Renal cortical epithelial cell (primary cell): ENCODE measurements around the gene RPL15. TPM values are rescaled to one million over a fixed set of nuclear protein-coding genes. Genes with fewer than 3 reads are reported as not detected.

Source experiments
- DNase-seq: peaks from one replicate; pipeline ENCODE4 v3.0.0-alpha.2; 2011; ENCODE audit warnings: low read depth
- total RNA-seq: library from RNA; depleted of rRNA; stranded (reverse); fragments of >200 nt; gene quantifications from 2 replicates; pipeline ENCODE4 v1.2.3, GENCODE V29; 2014

The RPL15 gene
- total RNA-seq, 1 donor from 2014 or later, result 1,175 TPM

DNA sequence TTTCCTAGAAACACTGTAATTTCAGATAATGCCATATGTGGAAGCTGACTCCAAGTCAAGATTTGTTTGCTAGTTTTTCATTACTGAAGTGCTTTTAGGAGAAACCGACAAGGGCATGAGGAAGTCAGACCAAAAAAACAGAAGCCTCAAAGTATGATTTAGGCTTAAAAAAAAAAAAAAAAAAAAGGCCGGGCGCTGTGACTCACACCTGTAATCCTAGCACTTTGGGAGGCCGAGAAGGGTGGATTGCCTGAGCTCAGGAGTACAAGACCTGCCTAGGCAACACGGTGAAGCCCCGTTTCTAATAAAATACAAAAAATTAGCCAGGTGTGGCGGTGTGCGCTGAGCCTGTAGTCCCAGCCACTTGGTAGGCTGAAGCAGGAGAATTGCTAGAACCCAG lies 11.6 kb downstream of the RPL15 start:
- peak; percentile 54 for DNase-seq

DNA sequence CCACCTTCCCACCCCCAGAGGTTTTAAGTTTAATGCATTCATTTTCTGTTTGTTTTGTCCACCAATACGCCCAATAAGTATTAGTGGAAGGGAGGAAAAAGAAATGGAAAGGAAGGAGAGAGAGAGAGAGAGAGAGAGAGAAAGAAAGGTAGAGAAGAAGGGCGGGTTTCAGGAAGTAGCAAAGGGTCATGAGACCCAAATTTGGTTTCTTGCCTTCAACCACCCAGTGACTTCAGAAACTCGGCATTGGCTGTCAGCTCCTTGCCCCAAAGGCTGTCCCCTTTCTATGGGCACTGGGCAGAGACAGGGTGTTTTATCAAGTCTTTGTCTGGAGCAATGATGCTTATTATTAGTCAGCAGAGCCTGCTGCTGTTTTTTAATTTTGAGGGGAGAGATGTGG lies 14.7 kb downstream of the RPL15 start:
- no peak for DNase-seq

DNA sequence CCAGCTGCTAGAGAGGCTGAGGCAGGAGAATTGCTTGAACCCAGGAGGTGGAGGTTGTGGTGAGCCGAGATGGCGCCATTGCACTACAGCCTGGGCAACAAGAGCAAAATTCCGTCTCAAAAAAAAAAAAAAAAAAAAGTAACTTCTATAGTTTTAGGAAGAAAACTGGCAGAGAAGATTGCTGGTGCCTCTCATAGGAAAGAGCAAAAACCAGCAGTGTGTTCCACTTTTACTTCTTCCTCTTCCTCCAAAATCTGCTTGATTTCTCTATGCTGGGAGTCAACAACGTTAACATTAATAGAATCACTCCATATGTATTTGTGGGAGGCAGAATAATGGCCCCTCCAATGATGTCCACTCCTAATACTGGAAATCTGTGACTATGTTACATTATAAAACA lies 15.6 kb downstream of the RPL15 start:
- no peak for DNase-seq

DNA sequence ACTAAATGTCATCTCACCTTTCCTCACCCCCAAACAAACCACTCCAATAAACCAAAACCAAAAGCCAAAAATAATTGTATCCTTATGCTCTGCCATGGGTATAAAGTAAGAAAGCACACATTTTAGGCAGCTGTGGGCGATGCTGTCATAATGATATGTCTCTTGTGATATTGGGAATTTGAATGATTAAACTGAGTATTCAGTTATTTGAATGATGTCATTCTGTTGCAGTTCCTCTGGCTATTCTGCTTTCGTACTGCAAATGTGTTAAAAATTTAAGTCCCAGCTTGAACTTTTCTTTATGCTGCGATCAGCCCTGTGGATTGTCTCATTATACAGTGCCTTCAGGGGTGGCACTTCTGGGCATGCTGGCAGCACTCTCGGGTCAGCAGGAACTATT lies 17.3 kb downstream of the RPL15 start:
- no peak for DNase-seq

DNA sequence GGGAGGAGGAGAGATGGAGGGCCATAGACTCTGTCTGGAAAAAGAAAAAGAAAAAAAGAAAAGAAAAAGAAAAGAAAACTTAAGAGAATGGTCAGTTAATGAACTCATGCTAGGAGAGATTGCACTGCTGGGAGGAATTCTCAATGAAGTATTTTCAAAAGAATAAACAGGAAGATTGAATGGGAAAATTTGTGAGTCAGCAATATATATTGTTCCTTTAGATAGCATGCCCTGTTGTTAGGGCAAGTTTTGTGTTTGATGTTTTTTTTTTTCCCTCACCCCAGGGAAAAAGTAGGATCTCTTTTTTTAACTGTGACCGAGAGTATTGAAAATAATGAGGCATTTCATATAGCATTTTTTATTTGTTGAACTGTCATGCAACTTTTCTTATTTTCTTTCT lies 20.4 kb downstream of the RPL15 start:
- DNase-seq, result no peak

DNA sequence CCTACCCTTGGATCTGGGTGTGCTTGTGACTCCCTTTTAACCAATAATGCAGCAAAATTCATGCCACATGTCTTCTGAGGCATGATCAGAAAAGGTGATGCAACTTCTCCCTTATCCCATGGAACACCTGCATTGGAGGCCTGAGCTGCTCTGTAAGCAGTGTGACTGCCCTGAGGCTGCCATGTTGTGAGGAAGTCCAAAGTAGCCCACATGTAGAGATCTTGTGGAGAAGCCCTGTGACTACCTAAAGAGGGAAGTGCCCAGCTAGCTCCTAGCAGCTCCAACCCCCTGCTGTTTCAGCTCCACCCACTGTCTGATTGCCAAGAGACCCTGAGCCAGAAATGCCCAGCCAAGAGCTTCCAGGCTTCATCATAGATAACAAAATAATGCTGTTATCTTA lies 21.8 kb downstream of the RPL15 start:
- no peak for DNase-seq

DNA sequence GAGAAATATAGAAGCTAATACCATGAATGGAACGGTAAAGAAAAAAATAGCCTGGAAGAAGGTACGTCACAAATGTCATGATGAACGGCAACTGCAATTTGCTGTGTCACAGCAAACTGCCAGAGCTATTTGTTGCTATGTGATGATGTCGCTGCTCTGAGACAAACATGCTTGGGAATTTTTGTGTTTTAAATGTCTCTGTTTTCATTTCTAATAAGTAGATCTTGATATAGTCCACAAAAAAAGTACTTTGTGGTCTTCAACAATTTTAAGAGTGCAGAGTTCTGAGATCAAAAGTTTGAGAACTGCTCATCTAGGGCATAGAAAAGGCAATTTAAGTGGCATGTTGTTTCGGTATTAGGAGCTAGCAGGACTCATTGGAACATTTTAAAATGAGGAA lies 23.8 kb downstream of the RPL15 start:
- DNase-seq, result no peak

DNA sequence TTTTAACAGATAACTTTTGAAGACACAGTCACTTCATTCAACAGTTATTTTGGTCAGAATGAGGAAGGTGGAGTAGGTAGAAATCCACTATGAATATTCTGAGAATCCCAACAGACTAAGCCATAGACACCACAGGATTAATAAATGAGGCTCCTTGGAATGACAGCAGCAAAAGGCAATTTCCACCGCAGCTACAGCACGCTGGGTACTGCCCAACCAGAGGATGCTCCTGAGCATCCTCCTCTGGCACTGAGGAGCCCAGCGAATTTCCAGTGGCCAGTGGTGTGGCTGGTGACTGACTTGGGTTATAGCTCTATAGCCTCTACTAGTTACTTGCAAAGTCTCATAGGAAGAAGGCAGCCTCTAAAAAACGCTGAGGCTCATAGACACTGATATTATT lies 24.5 kb downstream of the RPL15 start:
- DNase-seq, result no peak

DNA sequence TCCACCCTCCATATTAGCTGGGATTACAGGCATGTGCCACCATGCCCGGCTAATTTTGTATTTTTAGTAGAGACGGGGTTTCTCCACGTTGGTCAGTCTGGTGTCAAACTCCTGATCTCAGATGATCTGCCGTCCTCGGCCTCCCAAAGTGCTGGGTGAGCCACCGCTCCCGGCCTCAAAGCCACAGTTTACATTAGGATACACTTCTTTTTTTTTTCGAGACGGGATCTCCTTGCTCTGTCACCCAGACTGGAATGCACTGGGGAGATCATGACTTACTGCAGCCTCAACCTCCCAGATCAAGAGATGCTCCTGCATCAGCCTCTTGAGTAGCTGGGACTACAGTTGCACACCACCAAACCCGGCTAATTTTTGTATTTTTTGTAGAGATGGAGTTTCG lies 25.6 kb downstream of the RPL15 start:
- no peak for DNase-seq

DNA sequence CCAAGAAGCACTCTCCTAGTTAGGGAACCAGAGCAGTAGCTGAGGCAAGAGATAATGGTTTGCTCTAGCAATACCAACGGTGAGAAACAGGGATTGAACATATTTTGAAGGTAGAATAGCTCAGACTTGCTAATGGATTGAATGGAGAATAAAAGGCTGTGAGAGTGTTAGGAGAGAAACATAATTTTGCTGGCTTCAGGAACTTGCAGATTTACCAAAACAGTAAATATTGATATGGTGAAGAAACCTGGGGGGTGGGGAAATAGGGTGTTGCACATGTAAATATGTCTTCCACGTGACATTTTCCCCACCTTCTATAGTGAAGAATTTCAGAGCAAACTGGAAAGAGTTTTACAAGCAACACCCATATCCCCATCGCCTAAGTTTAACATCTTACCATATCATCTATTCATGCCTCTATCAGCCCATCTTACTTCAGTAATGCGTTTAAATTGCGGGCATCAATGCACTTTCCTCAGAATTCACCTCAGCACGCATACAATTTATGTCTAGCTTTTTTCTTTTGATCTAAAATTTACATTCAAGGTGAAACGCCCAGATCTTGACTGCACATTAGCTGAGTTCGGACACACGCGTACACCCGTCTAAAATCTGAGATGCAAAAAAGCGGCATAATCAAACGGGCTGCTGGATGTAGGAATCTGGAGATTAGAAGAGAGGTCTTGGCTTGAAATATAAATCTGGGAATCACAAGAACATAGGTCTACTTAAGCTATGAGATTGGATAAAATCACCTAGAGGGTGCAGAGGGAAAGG lies 27.3 kb downstream of the RPL15 start:
- no peak for DNase-seq

DNA sequence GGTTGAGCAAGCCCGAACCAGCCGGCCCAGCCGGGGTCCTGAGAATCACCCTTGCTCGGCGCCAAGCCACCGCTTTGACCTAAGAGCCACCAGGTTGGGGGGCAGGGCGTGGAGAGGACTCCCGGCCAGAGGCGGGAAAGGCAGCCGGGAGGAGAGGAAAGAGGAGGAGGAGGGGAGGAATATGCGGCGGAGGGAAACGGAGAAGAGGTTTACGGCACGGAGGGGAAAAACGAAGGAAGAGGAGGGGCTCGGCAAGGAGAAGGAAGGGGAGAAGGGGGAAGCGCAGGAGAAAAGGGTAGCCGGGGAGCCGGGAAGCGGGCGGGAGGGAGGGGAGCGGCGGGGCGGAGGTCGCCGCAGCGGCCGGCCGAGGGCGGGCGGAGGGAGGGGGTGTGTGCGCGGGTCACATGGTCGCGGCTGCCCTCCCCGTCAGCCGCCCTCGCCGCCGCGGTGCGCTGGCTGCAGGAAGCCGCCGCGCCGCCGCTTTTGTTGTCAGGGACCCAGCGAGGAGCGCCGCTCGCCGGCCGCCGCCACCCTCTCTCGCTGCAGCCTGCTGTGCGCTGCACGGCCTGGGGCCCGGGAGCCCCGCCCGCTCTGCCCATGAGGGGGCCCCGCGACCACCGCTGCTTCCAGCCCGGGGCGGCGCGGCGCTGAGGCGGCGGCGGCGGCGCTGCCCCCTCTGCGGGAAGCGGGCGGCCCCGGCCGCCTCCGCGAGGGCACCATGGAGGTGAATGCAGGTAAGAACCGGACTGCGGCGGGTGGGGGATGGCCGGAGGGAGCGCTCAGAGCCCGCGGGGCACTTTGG lies 28.1 kb downstream of the RPL15 start, which contains the start of gene NR1D2:
Gene NR1D2, plus strand, starts transcription at position 426 of the 802 bp plus-strand sequence. Its CDS starts 293 bp downstream, at position 719.
- peak; percentile 38 for DNase-seq

DNA sequence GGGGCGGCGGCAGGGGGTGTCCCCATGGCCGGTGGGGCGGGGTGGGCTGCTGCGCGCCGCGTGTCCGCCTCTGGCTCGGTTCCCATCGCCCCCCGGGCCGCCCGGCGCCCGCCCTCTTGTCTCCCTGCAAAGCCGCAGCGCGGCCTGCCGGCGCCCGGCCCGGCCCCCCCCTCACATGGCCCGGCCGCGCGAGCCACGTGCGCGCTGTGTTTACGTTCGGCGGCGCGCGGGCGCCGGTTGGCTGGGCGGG lies 28.7 kb downstream of the RPL15 start:
- no peak for DNase-seq

DNA sequence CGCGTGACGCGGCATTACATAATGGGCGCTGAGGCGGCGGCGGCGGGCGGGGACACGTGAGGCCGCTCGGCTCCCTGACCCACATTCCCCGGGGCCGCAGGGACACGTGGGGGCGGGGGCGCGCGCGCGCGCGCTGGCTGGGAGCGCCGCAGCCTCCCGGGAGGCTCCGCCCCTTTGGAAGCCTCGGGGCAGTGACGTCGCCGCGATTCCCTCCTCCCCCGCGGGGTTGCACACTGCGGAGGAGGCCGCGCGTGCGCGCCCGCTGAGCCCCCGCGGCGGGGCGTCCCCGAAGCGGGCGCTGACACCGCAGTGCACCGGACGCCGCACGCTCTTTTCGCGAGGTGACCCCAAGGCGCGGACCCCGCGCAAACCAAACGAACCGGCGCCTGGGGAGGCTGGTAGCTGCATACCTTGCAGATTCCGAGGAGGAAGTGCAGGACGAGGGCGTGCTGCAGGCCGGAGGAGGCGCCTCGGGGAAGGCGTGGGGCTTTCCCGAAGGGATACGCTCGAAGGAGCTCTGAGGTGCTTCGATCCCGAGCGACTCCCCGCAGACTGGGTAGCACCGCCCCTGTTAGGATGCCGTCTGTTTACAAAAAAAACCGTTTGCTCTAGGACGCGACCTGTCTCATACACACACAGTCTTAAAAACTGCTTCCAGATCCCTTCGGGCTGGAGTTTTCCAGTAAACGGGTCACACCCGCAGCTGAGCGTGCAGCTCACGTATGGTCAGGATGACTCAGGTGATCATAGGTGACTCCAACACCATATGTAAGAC lies 29.2 kb downstream of the RPL15 start:
- DNase-seq, result peak; percentile 80

DNA sequence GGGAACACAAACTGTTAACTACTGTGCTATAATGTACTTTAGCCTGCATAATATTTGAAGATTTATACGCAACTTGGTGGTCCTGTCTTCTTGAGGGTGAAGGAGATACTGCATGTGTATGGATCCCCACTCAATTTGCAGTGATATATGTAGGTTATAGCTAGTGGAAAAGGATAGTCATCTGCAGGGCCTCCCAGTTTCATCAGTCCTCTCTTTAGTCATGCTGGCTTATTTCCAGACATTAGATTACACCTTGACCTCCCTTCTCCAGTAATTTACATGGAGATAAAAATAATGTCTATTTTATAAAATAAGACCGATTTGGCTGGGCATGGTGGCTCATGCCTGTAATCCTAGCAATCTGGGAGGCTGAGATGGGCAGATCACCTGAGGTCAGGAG lies 31.8 kb downstream of the RPL15 start:
- peak; percentile 34 for DNase-seq

DNA sequence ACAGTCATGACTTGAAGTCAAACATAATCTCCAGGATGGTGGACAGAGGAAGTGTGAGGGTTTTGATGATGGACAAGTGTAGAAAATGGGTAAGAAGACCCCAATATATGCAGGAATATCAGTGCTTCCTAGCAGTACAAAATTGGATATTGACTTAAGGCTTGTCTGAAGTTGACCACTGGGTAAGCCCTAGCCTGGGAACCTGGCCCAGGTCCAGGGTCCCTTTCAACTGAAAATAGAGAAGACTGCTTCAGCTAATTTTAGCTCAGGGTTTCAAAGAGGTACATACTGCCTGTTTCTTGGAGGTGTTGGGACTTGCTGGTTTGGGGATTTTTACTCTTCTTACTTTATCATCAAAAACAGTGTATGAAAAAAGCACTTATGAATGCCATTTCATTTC lies 32.9 kb downstream of the RPL15 start:
- no peak for DNase-seq

DNA sequence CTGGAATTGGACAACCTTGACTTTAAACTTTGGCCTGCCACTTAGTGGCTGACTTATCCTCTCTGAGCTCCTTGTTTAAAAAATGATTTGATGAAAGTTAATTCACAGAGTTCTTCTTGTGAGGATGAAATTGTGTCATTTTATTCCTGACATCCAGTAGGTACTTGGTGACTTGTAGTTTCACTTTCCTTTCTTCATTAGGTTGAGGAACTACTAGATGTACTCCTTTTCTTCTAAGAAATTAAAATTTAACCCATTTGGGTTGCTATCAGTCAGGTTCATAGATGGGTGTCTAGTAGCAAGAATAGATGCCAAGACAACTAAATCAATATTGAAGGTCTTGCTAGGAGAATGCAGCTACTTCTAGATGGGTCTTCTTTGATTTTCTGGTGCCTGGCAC lies 33.4 kb downstream of the RPL15 start:
- peak; percentile 51 for DNase-seq

DNA sequence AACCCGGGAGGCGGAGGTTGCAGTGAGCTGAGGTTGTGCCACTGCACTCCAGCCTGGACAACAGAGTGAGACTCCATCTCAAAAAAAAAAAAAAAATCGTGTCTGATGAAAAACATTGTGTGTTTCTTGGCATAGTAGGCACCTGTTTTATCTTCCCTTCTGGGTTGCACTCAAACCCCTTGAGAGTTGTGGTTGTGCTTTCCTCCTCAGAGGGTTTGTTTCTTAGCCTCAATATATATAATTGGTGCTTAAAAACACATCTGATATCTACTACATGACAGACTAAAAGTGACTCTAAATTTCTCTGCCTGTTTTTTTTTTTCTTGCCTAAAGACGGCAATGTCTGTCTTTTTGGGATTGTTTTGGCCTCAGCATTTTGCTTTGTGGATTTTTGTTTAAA lies 35.7 kb downstream of the RPL15 start:
- DNase-seq, result no peak

DNA sequence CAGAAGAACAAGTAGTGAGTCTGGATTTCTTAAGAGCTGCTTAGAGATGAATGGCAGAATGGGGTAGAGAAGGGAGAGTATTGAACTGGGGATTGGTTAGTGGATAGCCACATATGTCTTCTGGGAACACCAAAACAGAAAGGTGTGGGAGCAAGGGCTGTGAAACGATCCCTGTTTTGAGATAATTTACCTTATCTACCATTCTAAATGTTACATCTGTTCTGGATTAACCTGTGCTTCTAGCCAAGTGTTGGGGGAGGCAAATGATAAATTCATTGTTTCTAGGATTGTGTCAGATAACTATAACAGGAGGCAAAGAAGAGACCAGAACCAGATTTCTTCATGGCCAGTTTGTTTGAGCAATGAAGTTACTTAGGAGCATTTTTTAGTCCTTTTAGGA lies 36.6 kb downstream of the RPL15 start:
- no peak for DNase-seq

DNA sequence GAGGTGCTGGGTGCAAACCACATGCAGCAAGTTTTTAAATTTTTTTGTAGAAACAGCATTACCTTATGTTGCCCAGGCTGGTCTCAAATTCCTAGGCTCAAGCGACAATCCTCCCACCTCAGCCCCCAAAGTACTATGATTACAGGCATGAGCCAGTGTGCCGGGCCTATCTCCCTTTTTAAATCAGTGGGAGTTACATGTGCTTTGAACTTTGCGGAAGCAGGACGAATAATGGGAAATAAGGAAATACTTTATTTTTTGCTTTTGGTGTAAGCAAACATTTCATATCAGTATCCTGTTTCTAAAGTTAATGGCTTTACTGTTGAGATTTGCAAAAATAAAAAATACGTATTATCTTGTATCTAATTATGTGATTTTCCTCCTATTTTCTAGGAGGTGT lies 37.2 kb downstream of the RPL15 start:
- DNase-seq, result no peak

DNA sequence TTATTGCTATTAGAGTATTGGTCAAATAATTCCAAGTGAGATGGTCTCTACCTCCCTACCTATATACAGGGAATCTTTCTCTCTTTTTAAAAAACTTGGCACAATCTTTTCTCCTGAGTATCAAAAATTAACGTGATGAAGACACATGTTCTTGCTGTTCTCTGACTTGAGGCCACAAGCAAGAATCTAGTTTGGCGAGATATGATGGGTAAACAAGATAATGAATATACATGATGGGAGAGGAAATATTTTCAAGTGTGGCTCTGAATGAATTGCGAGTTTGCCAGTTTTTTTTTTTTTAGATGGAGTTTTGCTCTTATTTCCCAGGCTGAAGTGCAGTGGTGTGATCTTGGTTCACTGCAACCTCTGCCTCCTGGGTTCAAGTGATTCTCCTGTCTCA lies 39.8 kb downstream of the RPL15 start:
- no peak for DNase-seq

DNA sequence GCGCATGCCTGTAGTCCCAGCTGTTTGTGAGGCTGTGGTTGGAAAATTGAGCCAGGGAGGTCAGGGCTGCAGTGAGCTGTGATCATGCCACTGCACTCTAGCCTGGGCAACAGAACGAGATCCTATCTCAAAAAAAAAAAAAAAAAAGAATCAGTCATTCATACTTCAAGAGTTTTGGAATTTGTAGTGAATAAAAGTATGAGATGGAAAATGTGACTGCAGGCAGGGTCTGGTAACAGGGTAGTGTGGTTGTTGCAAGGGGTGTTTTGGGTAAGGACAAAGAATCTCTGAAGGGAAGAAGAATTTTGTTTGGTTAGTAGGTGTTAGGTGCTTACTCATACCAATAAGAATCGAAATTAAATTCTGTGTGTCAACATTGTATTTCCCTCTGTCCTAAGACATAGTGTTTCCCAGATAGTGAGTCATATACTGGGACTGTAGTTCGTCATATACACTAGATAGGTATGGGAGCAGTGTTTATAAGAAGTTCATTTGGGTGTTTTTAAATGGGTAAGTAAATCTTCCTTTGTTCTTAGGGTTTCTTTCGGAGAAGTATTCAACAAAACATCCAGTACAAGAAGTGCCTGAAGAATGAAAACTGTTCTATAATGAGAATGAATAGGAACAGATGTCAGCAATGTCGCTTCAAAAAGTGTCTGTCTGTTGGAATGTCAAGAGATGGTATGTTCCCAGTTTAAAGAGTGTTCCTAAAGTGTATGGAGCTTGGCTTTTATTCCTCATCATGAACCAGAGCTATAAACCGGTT lies 42.4 kb downstream of the RPL15 start:
- peak; percentile 99 for DNase-seq

DNA sequence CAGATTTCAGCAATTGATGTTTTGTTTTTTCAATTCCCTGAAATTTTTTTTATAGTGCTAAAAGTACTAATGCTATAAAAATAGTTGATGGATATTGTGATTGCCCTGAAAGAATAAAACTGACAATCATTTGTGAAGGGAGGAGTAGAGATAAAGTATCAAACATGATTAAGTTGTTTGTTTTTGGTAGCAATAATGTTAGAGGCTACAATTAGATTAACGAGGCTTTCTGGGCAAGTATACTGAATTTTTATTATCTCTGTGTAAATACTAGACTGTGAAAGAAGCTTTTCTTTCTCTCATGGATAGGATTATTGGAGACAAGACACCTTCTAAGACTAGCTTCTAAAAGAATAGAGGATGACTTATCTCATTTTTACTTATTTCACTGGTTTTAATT lies 43.7 kb downstream of the RPL15 start:
- DNase-seq, result no peak
